ENCODE results near the gene IDS.

- TF ChIP-seq POLR2AphosphoS5 (IDR thresholded peaks at IDR 0.05; ENCODE audit: borderline replicate concordance, low read depth, low read length), result no peak
- TF ChIP-seq EZH2 (IDR thresholded peaks at IDR 0.05), result no peak
- no peak for TF ChIP-seq FOXP2 (optimal IDR thresholded peaks at IDR 0.05; ENCODE audit: control extremely low read depth, extremely low read length, insufficient read depth)
Measured at GRCh38 chrX:149511081-149511480, 6.0 kb upstream of the IDS start.

Data from SK-N-MC (cell line).